Erythroblast (primary cell): ENCODE results near the gene TMPRSS13.

Experiments used
- GATA1 ChIP-seq: IDR thresholded peaks from 2 replicates; pipeline ENCODE4 v1.6.1; 2011; ENCODE audit warnings: low read depth, mild to moderate bottlenecking, control low read depth, low read length, moderate library complexity
- POLR2A ChIP-seq: IDR thresholded peaks from 2 replicates; pipeline ENCODE4 v1.6.1; 2011; ENCODE audit warnings: mild to moderate bottlenecking, low read length

GRCh38 chr11:117885777-117886176, 43.4 kb downstream of the TMPRSS13 start:
- TF ChIP-seq POLR2A = no peak
- no peak for TF ChIP-seq GATA1
